GM04503 (cell line): Measurements from ENCODE around the gene PIK3R6.

Experiments
- DNase-seq: peaks from one replicate; pipeline ENCODE4 v3.0.0-alpha.2; 2012; ENCODE audit warnings: low read depth

The PIK3R6 gene

DNA sequence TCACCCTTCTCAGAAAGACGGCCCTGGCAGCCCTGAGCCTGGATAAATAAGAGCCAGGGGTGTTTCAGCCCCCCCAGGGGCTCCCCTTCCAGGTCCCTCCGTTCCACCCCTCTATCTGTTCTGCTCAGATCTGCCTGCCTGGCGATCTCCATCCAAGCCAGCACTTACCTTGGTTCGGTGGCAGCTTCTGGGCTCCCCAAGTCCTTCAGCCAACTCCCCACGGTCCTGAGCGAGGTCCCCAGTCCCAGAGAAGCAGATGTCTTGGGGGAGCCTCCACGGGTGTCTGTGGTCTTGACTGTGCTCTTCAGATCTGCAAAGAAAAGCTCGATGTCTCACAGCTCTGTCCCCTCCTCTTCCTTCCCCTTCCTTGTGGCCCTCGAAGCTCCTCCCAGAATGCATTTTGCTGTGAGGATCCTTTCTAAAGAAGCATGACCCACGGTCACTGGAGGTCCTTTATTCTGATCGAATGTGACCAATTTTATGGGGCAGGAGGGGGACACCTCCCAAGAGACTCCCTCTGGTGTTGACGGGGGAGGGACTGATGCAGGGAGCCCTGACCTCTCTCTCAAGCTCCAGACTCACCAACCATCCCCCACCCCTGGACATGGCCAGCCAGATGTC is at the start of gene PIK3R6:
TSS of gene PIK3R6 (minus strand) at position 314 of the 621 bp plus-strand sequence. CDS start 17,880 bp downstream, outside the sequence.
- no peak for DNase-seq

- DNase-seq = no peak
Measured at GRCh38 chr17:8916466-8916865, 49.0 kb upstream of the PIK3R6 start.

GRCh38 chr17:8914554-8914953 is 47.1 kb upstream of the PIK3R6 start:
- no peak for DNase-seq

GRCh38 chr17:8913879-8914278 is 46.4 kb upstream of the PIK3R6 start:
- no peak for DNase-seq

GRCh38 chr17:8913091-8913490 is 45.6 kb upstream of the PIK3R6 start:
- DNase-seq = no peak

DNA sequence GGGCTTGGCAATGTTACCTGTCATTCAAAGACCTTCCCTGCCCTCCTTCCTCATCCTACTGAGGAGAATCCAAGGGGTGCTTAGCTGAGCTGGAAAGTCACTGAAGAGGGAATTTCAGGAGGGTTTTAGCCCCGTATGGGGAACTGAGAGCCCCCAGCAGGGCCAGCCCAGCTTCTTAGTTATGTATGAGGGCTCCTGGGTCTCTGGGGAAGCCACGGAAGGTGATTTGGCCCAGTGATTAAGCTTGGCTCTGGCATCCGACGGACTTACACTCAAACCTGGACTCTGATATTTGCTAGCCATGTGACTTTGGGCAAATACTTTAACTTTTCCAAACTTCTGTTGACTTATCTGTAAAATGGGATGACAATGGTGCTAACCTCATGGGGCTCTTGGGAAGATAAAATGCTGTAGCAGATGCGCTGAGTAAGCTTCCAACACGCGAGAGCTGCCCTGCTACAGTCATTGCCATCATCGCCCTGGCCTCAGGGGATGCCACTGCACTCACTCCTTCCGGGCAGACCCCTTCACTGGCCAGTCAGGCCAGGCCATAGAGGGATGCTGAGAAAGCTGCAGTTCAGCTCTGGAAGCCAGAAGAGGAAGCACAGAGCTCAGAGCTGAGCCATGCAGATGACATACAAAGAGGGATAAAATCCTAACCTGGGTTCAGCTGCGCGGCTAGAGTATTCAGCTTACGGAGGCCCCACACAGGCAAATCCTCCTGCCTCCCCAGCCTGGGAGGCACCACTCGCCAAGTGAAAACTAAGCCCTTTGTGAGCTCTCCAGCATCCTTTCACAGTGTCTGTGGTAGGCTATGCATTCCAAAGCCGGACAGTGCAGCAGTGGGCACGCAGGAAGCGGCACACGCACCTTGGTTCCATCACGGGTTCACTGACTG is 44.9 kb upstream of the PIK3R6 start:
- no peak for DNase-seq

DNA sequence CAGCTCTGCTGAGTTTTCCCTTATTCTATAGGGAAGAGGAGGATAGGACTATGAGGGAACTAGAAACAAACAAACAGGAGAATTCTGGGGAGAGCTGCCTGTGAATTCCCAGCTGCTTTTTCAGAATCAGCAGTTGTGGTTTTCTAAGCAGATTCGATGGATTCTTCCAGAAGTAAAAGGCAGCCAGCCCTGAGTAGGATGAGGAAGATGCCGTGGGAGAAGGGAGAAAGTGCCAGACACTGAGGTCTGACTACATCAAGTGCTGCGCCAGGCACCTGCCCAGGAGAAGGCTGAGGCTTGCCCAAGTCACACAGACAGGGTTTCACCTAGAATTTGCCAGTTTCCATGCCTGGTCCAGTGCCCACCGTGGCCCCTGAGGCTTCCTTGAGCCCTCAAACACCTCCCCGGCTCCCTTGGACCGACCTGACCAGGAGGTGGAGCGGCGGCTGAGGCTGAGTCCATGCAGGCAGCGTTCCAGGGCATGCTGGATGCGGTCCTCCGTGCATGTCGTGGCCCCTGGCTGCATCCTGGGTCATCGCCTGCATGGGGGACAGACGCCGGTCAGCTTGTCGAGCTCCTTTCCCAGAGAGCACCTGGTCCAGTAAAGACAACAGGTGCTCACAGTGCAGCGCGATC is 43.6 kb upstream of the PIK3R6 start:
- DNase-seq = no peak

DNA sequence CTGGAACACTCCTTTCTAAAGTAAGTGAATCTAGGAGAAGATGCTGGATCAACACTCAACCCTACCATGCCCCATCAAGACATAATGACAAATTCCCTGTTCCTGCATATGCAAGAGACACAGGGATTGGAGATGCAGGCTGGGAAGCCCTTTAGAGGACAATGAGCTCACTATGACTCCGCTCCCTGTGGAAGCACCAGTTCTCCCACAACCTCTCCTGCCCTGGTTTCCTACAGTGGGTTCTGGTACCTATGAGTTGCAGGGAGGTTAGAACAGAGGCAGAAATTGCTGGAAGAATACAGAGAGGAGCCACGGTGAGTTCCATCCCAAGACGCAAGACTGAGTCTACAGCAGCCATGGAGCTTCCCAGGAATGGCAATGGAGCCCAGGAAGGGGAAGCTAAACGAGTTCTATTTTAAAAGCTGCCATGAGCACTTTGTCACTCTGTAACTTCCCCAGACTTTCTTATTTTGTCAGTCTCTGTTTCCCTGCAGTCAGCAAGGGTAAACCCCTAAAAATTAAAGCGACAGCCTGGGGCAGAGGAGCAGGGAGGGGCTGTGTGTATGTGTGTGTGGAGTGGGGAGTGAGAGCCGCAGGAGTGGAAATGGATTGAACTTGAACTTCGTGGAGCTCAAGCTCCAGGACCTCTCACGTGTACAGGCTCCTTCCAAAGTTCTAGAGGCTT is 42.3 kb upstream of the PIK3R6 start:
- no peak for DNase-seq

DNA sequence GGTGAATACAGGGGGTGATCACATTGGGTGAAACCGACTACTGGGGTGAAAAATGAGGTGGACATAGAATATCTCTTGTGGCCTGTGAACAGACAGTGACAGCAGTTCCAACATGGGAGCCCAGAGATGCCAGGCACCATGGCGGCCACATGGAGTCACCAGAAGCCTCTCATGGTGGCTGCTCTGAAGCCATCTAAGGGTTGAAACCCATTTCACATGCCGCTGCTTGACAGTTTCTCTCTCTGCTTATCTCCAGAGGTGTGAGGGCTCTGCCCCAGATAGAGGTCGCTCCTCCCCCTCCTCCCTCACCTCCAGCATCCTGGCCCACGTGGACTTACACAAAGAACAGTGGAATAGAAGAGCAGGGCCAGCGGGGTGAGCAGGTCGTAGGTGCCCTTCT is 37.9 kb upstream of the PIK3R6 start:
- DNase-seq = no peak

DNA sequence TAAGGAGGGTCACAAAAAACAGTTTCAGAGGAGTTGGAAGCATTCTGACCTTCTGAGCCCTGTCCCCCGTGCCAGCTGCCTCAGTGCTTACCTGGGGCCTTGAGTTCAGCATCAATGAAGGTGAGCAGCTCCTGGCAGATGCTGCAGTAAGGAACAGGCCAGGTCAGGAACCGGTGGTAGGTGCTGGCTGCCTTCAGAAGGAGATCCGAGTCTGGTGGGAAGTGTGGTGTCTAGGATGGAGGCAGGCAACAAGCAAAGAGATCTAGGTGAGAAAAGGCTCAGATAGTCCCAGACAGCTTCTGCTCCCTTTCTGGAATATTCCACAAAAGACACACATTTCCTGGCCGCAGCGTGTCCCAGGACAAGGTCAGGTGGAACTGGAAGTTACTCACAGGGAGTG is 37.2 kb upstream of the PIK3R6 start:
- no peak for DNase-seq

DNA sequence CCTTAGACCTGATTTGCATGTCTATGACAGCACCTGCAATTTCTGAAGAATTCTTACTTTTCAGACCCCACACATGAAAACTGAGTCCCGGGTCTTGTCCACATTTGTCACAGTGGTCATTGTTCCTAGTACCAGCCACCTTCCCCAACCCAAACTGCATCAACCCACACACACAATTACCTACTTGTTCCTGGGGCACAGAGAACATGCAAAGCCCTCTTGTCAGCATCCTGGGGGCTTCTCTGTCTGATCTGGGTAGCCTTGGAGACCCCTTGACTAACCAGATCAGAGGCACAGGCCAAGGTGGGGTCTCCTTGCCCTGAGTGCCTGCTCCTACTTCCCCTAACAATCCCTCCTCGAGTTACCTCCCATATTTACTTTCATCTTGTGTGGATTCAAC is 36.7 kb upstream of the PIK3R6 start:
- DNase-seq = no peak

DNA sequence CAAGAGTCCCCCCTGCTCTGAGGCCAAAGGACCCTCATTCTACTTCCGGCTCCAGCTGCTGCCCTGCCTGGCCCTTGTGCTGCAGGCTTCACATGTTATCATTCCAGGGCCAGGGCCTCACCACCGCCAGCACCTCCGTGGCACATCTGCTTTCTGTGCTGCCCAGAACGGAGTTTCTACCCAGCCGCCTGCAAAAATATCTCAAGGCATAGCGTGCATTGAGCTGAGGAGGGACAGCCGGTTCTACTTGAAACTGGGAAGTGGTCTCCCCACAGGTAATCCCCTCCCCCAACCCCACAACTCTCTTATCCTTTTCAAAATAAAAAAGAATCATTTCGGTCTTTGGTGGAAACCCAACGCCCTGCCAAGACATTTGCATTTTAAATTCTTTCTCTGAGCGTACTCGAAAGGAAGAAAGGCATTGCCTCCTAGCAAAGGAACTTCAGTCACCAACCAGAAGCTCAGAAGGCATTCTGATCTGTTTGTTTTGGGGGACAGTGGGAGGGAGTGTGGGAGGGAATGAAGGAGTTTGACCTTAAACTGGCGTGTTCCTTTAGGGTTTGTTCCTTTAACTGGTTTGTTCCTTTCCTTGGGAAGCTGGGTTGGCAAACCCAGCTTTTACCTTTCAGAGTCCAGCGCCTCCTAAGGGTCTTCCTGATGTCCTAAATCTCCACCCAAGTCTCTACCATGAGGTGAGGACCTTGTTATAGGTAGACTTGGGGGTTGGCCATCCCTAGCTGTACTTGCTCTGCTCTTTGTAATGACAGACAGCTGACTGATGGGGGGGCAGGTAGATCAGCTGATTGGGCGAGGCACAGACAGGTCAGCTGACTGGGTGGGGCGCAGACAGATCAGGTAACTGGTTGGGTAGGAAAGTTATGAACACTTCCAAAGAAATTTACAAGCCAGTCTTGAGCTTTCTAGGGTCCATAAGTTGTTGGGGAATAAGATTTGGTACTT is 33.4 kb upstream of the PIK3R6 start:
- no peak for DNase-seq

DNA sequence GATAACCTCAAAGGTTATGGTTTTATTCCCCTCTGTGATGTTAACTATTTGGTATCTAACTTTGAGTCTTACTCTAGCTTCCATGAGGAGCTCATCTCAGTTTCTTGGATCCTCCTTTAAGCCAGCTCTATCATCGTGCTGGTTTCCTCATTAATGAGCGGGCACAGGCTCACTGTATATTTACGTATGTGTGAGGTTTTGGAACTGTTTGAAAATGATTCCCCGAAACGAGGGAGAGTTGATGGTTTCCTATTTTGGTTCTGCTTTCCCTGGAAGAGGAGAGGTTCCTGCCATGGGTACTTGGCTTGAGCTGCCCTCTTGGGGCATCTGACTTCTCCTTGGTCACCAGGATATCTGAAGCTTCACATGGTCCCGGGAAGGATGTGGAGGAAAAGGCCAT is 32.7 kb upstream of the PIK3R6 start:
- no peak for DNase-seq

DNA sequence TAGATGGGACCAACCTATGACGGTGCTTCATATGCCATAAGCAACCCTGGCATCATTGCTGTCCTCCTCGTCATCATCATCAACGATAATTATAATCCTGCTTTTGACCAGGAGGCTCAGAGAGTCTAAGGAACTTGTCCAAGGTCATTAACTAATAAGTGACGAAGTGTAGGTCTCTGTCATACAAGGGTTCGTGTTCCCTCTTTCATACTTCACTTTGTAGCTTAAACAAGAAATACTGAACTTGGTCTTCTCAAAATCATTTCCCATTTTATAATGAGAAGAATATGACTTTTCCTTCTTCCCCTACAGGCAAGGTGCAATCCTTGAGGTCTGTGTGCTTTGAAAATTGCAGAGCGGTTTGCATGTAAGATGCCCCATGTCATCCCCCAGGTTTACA is 31.2 kb upstream of the PIK3R6 start:
- no peak for DNase-seq

DNA sequence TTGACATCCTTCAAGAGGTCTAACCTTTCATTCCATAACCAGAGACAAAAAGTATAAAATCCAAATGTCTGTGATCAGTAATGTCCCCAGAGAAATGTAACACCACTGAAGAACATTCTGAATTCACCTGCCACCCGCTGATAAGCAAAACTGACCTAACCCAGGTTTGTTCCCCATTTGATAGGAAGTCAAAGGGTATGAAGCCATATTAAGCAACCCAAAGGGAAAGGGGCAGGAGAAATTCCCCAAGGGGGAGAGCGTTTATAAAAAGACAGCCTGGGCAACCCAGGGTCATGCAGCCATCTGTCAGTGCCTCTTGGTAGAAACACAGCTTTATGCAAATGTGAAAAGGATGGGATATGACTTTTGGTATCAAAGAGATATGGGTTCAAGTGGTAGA is 30.7 kb upstream of the PIK3R6 start:
- DNase-seq = no peak

DNA sequence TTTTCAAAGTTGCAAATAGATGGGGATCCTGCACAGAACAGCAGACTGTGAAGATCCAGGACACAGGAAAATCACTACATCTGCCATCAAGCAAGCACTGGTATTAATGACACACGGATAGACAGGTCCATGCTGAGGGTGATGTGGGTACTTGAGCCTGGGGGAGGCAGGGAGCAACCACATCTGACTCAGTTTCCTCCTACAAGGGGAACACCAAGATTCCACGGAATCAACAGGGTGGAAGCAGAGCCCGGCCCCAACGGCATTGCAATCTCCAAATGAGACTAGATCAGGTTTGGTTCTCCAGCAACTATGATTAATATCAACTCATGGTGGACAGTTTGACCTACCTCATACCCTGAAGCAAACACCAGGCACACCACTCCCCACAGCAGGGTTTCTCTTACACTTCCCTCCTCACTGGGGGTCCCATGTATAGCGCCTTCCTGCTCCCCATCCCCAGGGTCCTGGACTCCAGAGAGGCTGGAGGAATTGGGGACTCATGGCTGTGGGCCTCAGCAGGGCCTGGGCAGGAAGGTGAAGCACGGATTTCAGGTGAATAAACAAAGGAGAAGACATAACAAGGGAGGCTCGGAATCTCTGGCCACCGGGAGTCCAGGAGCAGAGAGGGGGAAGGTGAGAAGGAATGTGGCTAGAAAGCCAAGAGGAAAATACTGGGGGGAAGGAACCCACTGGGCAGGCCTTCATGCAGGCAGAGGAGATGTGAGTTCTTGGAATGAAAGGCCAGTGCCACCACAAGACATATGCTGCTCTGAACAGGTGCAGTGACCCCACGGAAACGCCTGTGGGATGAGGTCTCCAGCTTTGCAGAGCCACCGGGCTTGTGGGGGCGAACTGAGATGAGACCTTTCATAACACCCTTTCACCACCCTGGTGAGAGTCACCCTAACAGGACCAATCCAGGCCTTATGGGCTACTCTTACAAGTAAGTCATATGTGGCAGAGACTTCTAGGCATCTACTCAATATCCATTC is 29.5 kb upstream of the PIK3R6 start:
- no peak for DNase-seq

DNA sequence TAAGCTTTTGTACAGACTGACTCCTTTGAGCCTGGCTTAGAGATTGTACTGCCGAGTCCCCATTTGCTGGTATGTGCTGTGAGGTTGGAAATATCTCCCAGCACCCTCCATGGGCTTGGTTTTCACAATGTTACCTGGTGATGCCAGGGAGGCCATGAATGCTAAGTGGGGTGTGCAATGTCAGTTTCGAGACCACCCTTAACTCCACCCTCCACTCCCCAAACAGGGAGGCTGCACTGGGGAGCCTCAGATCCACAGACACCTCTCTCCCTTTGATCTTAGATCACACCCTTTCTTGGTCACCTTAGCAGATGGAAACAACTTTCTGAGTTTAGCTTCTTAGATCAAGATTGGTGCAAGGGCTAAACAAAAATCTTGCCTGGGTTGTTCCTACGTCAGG is 28.6 kb upstream of the PIK3R6 start:
- DNase-seq = no peak

DNA sequence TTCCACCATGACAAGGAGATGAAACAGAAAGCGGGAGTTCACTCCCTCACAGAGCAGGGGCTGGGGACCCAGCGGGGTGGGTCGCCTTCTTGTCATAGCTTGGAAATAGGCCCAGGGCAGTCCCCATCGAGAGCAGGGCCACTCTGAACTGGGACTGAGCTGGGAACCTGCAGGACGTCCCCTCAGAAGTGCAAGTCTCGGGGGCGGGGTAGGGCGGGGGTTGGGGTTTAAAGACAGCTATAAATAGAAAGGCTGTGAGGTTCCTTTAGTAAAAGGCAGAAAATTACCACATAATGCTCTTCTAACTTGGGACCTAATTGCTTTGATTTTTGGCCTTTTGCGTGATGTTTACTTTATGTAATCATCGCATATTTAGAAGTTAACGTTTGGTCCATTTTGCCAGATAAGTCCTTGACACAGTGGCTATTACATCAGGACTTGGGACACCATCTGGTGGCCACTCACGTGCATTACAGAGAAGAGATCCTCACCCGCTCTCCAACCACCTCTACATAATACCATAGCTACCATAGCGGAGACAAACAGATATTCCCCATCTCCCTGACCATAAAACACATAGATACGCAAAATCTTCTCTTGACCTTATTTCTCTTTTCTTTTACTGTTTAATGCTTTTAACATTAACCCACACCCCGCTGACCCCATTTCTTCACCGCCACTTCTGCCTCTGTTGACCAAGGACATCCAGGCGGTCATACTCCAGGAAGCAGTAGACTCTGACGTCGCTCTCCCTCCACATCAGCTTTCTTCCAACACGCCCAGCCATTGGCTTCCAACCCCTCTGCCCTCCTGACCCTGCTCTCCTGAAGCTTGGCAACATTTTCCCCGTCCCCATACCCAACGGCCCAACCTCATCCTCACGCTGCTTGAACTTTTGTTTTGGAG is 27.5 kb upstream of the PIK3R6 start:
- DNase-seq = peak; percentile 19

DNA sequence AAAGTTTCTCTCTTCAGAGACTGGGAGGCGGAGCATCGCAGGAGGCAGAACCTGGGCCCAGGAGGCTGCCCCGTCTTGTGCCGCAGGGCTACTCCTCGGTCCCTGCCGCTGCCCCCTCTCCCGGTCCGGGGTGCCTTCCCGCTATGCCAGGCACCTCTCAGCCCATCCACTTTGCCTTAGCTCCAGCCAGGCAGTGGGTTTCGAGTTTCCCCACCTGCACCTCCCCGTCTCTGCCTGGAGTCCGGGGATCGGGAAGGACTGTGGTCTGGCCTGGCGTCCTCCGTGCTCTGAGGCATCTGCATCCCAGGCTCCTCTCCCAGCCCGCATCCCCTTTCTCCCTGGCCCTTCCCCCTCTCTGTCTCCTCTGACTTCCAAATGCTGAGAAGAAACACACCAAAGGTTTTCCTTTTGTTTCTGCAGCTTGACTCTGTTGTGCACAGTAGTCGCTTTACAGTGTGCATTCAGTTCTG is 26.8 kb upstream of the PIK3R6 start:
- DNase-seq = no peak
